Calu3 (cell line): Measurements from ENCODE around the gene B4GALNT3. TPM values are rescaled to one million over a fixed set of nuclear protein-coding genes. Genes with fewer than 3 reads are reported as not detected.
"Not testable (repeated sequence)": the region's sequence is repeated elsewhere in the genome, so short reads cannot be mapped to it uniquely, and the experiment has no call there.

Experiments
- BruUV-seq: library from RNA; stranded (reverse); fragments of 400-500 nt; replicated peaks from 2 replicates; lab custom pipeline; 2021; lab: Mats Ljungman, UMichigan
- CTCF ChIA-PET: fragments of 300-600 bp; sonication (Branson Sonifier 250); formaldehyde crosslinking; loops from one replicate; lab custom pipeline; 2022; ENCODE audit warnings: antibody characterized with exemption; lab: Charles Lee
- DNase-seq: peaks from one replicate; pipeline ENCODE4 v3.0.0; 2022
- H3K27ac Mint-ChIP-seq: one replicate; pipeline ENCODE4 v1.8.0; 2022; ENCODE audit warnings: mixed read lengths; ENCODE audit not compliant: unreplicated experiment
- H3K27me3 Mint-ChIP-seq: one replicate; pipeline ENCODE4 v1.8.0; 2022; ENCODE audit warnings: mixed read lengths; ENCODE audit not compliant: unreplicated experiment
- H3K36me3 Mint-ChIP-seq: one replicate; pipeline ENCODE4 v1.8.0; 2022; ENCODE audit warnings: mild to moderate bottlenecking, moderate library complexity, mixed read lengths; ENCODE audit not compliant: insufficient read depth, unreplicated experiment
- H3K4me1 Mint-ChIP-seq: one replicate; pipeline ENCODE4 v1.8.0; 2022; ENCODE audit warnings: mild to moderate bottlenecking, low read depth, mixed read lengths; ENCODE audit not compliant: unreplicated experiment
- H3K4me3 Mint-ChIP-seq: one replicate; pipeline ENCODE4 v1.8.0; 2022; ENCODE audit warnings: mild to moderate bottlenecking, low read depth, moderate library complexity, mixed read lengths; ENCODE audit not compliant: unreplicated experiment
- H3K9me3 Mint-ChIP-seq: one replicate; pipeline ENCODE4 v1.8.0; 2022; ENCODE audit warnings: low read depth, mixed read lengths; ENCODE audit not compliant: unreplicated experiment
- CTCF ChIP-seq: fragments of 200-600 bp; IDR thresholded peaks from one replicate; pipeline ENCODE4 v1.8.0; 2022; ENCODE audit warnings: antibody characterized with exemption; ENCODE audit not compliant: unreplicated experiment
- intact Hi-C: fragments of 100-400 bp; cut with micrococcal nuclease; formaldehyde crosslinking; loops from one replicate; pipeline ENCODE4 v1.10.0; 2022; ENCODE audit not compliant: unreplicated experiment
- total RNA-seq: library from RNA; stranded (reverse); gene quantifications from 2 replicates; pipeline ENCODE4 v1.2.3, GENCODE V29; 2022

B4GALNT3 gene
- total RNA-seq, 1 experiment from 2014 or later = 19.3 TPM

- CTCF ChIA-PET = interaction anchor here (1.0 to 1.9 kb wide), 3 partner anchors 174 to 373 kb away, joined by 6 to 12 read pairs (median 6); partner anchors contain the start of gene RAD52
- H3K27me3 Mint-ChIP-seq = peaks cover 18% of the 10 kb centered on the region
- BruUV-seq = no TSS peak
- TF ChIP-seq CTCF = no peak
- H3K27ac Mint-ChIP-seq = no peak overlapping the region
- no peaks in the 10 kb centered on the region for H3K9me3 Mint-ChIP-seq
- intact Hi-C loops = loop anchor here (1.0 to 10.0 kb wide), 3 partner anchors 58 to 238 kb away; no protein-coding TSS in a partner anchor
- peaks cover 5% of the 10 kb centered on the region for H3K36me3 Mint-ChIP-seq
- no peak for DNase-seq
- H3K4me1 Mint-ChIP-seq = peaks cover 21% of the 10 kb centered on the region
- peak overlapping the region; percentile 33 for H3K4me3 Mint-ChIP-seq
Measured at GRCh38 chr12:576615-577110, 116.9 kb downstream of the B4GALNT3 start.

- BruUV-seq = not testable (repeated sequence)
Measured at GRCh38 chr12:577994-578747, 118.4 kb downstream of the B4GALNT3 start.

GRCh38 chr12:578748-579419, 119.1 kb downstream of the B4GALNT3 start:
- Mint-ChIP-seq H3K4me3 (no peak overlapping the region), H3K4me1 (peaks cover 14% of the 10 kb centered on the region), H3K27ac (no peak overlapping the region), H3K36me3 (peaks cover 5% of the 10 kb centered on the region), H3K27me3 (peaks cover 18% of the 10 kb centered on the region), H3K9me3 (no peaks in the 10 kb centered on the region)
- no peak for TF ChIP-seq CTCF
- BruUV-seq = no TSS peak
- CTCF ChIA-PET = interaction anchor here (0.6 to 1.9 kb wide), 3 partner anchors 172 to 235 kb away, joined by 4 to 5 read pairs (median 4); no protein-coding TSS in a partner anchor
- intact Hi-C loops = loop anchor here (10.0 kb wide), 1 partner anchor 56 kb away; no protein-coding TSS in a partner anchor
- DNase-seq = no peak

More at GRCh38 chr12:577994-578747, 118.4 kb downstream of the B4GALNT3 start:
- Mint-ChIP-seq H3K27me3 (peaks cover 18% of the 10 kb centered on the region), H3K4me1 (peaks cover 14% of the 10 kb centered on the region)
- not testable (repeated sequence) for DNase-seq, H3K4me3 Mint-ChIP-seq, H3K27ac Mint-ChIP-seq, H3K36me3 Mint-ChIP-seq, H3K9me3 Mint-ChIP-seq
- intact Hi-C loops = loop anchor here (2.0 to 10.0 kb wide), 2 partner anchors 57 to 173 kb away; no protein-coding TSS in a partner anchor
- CTCF ChIA-PET = interaction anchor here (1.7 to 1.9 kb wide), 2 partner anchors 173 to 236 kb away, joined by 4 to 5 read pairs; no protein-coding TSS in a partner anchor

GRCh38 chr12:579420-580110, 119.8 kb downstream of the B4GALNT3 start:
- intact Hi-C loops = loop anchor here (10.0 kb wide), 1 partner anchor 55 kb away; no protein-coding TSS in a partner anchor
- no peak overlapping the region for H3K4me3 Mint-ChIP-seq
- no peaks in the 10 kb centered on the region for H3K9me3 Mint-ChIP-seq
- TF ChIP-seq CTCF = no peak
- H3K27me3 Mint-ChIP-seq = peaks cover 18% of the 10 kb centered on the region
- H3K36me3 Mint-ChIP-seq = peaks cover 5% of the 10 kb centered on the region
- CTCF ChIA-PET = interaction anchor here (0.6 to 1.7 kb wide), 3 partner anchors 171 to 235 kb away, joined by 3 to 4 read pairs (median 4); no protein-coding TSS in a partner anchor
- no peak overlapping the region for H3K27ac Mint-ChIP-seq
- no peak for DNase-seq
- peaks cover 14% of the 10 kb centered on the region for H3K4me1 Mint-ChIP-seq
- no TSS peak for BruUV-seq
